Activated CD8-positive, alpha-beta memory T cell treated with anti-CD3 and anti-CD28 coated beads, Interleukin-2, amount 50 U/mL, for 24 hours (primary cell): Measurements from ENCODE around the gene CMPK2.
A peak's percentile ranks its signal among the peaks of the same experiment; 100 is the strongest.
"Not testable (repeated sequence)": the region's sequence is repeated elsewhere in the genome, so short reads cannot be mapped to it uniquely, and the experiment has no call there.

Experiments
- DNase-seq: peaks from one replicate; pipeline ENCODE4 v3.0.0-alpha.2; 2020; ENCODE audit errors: extremely low read depth

CMPK2 gene, protein sequence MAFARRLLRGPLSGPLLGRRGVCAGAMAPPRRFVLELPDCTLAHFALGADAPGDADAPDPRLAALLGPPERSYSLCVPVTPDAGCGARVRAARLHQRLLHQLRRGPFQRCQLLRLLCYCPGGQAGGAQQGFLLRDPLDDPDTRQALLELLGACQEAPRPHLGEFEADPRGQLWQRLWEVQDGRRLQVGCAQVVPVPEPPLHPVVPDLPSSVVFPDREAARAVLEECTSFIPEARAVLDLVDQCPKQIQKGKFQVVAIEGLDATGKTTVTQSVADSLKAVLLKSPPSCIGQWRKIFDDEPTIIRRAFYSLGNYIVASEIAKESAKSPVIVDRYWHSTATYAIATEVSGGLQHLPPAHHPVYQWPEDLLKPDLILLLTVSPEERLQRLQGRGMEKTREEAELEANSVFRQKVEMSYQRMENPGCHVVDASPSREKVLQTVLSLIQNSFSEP

DNA sequence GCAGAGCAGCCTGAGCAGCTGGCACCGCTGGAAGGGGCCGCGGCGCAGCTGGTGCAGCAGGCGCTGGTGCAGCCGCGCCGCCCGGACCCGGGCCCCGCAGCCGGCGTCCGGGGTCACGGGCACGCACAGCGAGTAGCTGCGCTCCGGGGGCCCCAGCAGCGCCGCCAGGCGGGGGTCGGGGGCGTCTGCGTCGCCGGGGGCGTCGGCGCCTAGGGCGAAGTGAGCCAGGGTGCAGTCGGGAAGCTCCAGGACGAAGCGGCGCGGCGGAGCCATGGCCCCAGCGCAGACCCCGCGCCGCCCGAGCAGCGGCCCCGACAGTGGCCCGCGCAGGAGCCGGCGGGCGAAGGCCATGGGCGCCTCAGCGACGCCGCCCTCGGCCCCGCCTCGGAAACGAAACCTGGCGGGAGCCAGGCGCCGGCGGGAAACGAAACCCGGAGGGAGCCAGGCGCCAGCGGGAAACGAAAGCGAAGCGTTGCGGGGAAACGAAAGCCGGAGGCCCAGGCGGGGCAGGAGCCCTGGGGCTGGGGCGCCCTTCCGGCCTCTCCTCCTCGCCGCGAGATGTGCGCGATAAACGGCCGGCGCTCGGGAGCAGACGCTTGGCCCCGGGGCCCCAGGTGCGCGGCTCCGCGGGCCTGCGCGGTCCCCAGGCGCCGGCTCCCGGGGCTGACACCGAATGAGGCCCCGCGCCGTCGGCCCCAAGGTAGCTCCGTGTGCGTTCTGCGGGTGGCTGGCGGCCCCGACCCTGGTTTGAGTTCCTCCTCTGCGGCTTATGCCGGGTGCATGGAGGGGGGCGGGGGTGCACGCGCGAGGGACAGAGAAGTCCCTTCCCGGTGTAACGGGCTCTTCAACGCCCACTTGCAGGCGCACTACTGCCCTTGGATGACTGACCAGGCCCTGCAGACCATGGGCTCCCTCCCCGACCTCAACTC is at the start of gene CMPK2:
TSS of gene CMPK2 (minus strand) at position 562 of the 929 bp plus-strand sequence. CDS start at position 351, 211 bp downstream.
- peak; percentile 29 for DNase-seq

GRCh38 chr2:6915399-6915798 is 49.7 kb upstream of the CMPK2 start:
- DNase-seq: no peak

DNA sequence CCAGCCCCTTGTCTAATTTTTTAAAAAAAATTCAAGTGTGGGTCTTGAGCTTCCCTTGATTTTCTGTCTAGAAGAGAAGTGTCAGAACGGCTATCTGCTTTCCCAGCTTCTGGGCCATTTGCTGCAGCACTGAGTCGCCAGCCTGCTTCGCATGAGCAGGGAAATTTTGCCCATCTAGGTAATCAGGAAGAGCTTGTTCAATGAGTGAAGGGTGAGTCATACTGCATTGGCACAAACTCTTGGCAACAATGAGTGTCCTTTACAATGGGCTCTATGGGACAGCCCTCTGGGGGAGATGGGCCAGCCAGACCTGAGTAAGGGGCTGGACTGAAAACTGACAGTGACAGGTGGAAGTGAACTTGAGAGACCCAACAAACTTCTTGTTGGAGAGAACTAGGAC is 49.1 kb upstream of the CMPK2 start:
- DNase-seq: no peak

DNA sequence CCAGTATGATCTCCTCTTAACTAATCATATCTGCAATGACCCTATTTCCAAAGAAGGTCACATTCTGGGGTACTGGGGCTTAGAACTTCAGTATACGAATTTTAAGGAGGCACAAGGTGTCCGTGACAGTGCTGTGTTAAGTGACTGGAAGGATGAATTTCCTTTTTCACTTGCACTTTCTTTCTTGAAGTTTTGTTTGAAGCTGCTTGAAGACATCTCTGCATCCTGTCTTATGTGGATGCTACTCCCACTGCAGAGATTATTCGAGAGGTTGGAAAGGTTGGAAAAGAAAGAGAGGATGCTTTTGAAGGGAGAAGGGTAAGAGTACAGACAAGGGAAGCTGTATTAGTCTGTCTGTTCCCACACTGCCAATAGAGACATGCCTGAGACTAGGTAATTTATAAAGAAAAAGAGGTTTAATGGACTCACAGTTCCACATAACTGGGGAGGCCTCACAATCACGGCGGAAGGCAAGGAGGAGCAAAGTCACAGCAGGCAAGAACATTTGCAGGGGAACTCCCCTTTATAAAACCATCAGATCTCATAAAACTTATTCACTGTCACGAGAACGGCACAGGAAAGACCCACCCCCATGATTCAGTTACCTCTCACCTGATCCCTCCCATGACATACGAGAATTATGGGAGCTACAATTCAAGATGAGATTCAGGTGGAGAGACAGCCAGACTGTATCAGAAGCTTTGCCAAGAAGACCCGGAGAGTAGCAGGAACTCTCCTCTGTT is 47.9 kb upstream of the CMPK2 start:
- DNase-seq: no peak

- no peak for DNase-seq
Observed at GRCh38 chr2:6911721-6912120, 46.0 kb upstream of the CMPK2 start.

GRCh38 chr2:6909431-6910385 is 44.0 kb upstream of the CMPK2 start:
- no peak for DNase-seq

GRCh38 chr2:6908291-6908690 is 42.6 kb upstream of the CMPK2 start:
- no peak for DNase-seq

DNA sequence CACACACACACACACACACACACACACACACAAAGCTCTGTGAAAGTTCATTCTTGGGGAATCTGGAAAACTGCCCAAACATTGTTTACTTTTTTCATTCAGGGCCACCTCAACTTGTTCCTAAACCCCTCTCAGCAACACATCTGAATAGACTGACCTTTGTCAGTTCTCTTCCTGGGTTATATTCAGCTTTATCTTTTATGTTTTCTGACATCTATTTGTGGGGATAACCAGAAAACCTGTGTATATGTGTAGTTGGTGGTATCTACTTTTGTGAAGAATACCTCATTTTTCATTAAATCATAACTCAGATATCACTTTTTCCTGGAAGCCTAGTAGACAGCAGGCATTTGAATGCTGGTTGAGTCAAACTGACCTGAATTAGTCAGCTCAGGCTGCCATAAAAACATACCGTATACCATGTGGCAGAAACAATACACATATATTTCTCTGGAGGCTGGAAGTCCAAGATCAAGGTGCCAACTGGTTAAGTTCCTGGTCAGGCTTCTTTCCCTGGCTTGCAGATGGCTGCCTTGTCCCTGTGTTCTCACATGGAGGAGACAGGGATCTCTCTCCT is 40.5 kb upstream of the CMPK2 start:
- no peak for DNase-seq

GRCh38 chr2:6905668-6906067 is 40.0 kb upstream of the CMPK2 start:
- DNase-seq: no peak

DNA sequence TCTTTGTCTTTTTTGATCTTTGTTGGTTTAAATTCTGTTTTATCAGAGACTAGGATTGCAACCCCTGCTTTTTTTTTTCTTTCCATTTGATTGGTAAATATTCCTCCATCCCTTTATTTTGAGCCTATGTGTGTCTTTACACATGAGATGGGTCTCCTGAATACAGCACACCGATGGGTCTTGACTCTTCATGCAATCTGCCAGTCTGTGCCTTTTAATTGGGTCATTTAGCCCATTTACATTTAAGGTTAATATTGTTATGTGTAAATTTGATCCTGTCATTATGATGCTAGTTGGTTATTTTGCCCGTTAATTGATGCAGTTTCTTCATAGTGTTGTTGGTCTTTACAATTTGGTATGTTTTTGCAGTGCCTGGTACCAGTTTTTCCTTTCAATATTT is 36.9 kb upstream of the CMPK2 start:
- not testable (repeated sequence) for DNase-seq

GRCh38 chr2:6896930-6897759 is 31.4 kb upstream of the CMPK2 start:
- no peak for DNase-seq

- no peak for DNase-seq
Observed at GRCh38 chr2:6893876-6894482, 28.3 kb upstream of the CMPK2 start.

DNA sequence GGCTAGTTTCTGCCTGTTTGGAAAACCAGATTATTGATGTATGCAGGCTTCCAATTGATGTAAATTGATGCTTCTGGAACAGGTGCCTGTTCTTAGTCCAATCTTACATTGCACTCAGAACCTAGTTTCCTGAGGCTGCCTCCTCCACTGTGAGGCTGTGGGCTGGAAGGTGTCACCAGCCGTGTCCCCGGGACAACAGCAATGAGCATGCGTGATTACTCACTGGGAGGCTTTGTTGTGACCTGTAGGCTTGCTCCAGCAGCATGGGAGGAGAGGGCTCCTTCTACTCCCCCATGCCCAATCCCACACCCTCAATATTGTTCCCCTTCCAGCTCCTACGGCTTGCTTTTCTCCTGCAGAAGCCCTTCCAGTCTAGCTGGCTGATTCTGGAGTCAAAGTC is 23.0 kb upstream of the CMPK2 start:
- DNase-seq: no peak

- no peak for DNase-seq
Observed at GRCh38 chr2:6887751-6888192, 22.1 kb upstream of the CMPK2 start.

GRCh38 chr2:6885968-6886367 is 20.3 kb upstream of the CMPK2 start:
- no peak for DNase-seq

DNA sequence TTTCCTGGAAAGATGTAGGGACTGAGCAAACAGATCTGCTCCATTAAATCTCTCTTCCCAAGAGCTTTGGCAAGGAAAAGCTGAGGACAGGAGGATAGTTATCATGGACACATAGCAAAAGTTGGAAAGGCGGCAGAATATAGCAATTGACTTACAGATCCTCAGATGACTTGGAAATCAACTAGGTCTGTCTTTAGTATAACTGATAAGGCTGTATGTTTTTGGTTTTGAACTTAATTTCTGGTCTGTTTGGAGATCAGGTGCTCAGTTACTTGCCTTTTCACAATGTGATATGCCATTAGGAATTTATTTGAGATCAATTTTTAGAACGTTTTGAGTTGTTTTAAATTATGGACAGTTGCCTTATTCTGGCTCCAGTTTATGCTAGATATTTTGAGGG is 19.8 kb upstream of the CMPK2 start:
- no peak for DNase-seq

GRCh38 chr2:6883448-6884122 is 17.9 kb upstream of the CMPK2 start:
- DNase-seq: no peak

GRCh38 chr2:6881516-6881915 is 15.8 kb upstream of the CMPK2 start:
- no peak for DNase-seq
